ENCODE measurements around the gene GNAQ. TPM values are rescaled to one million over a fixed set of nuclear protein-coding genes. Genes with fewer than 3 reads are reported as not detected.

Gene GNAQ
- polyA plus RNA-seq (2012; rRNA removed), result 20.9 and 28.5 TPM in 2 replicates
- polyA plus RNA-seq (2012; cell fraction: cytosol; rRNA removed), result 35.6 and 46.1 TPM in 2 replicates
- polyA plus RNA-seq (2012; cell fraction: nucleus; rRNA removed), result 11.1 and 25.5 TPM in 2 replicates

DNA sequence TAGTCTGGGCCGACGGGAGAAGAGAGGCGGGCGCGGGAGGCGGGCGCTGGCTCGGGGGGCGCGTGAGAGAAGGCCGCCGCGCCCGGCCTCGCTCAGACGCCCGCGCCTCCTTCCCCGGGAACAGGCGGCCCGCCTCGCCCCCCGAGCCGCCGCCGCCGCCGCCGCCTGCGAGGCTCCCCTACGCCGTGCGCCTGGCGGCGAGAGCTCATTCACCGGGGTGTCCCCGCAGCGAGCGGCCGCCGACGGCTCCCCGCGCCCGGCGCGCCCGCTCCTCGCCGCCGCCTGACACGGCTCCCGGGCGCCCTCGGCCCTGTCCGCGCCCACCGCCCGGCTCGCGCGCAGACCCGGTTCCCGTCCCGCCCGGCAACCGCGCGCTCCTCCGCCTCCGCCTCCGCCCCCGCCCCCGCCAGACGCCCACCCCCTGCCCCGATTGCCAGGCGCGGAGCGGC, at the start of gene GNAQ:
Gene GNAQ (minus strand): TSS at position 368 of the 449 bp plus-strand sequence. CDS start 576 bp downstream, outside the sequence.
- H3K9ac ChIP-seq, result peak within 1 kb of the TSS; percentile 90
- H3K4me3 ChIP-seq (ENCODE audit: low read depth in 2 of 2, low read length in 1 of 2), result peak within 1 kb of the TSS; percentile 84 to 85
- no peaks in the 10 kb centered on the region for H3K9me2 ChIP-seq
- H3K4me1 ChIP-seq (ENCODE audit: control insufficient read depth in 1 of 2, insufficient read depth in 2 of 2, low read depth in 1 of 2, low read length in 1 of 2), result peaks cover 13 to 21% of the 10 kb centered on the region in 2 experiments
- no peaks in the 10 kb centered on the region for H3K9me3 ChIP-seq
- H3K27ac ChIP-seq (ENCODE audit: low read depth in 2 of 2, low read length in 1 of 2), result peak within 1 kb of the TSS; percentile 82 to 97
- H3K27me3 ChIP-seq (ENCODE audit: insufficient read depth), result no peaks in the 10 kb centered on the region
- ChIA-PET POLR2A (interaction anchor here (0.8 to 1.6 kb wide), 3 partner anchors 45 to 134 kb away, joined by 3 to 5 read pairs (median 4); no protein-coding TSS in a partner anchor), CTCF (interaction anchor here (0.6 to 1.3 kb wide), 3 partner anchors 27 to 134 kb away, joined by 3 to 5 read pairs (median 3); no protein-coding TSS in a partner anchor)
- H3K79me2 ChIP-seq (ENCODE audit: insufficient read depth), result peaks cover 54% of the 10 kb centered on the region
- H3F3A ChIP-seq (replicated peaks; ENCODE audit: insufficient read depth), result peaks cover 15% of the 10 kb centered on the region
- H3K36me3 ChIP-seq (replicated peaks in 1 of 2; ENCODE audit: control insufficient read depth in 1 of 2, insufficient read depth in 2 of 2, low read length in 1 of 2), result no peaks in the 10 kb centered on the region
- H2AFZ ChIP-seq (ENCODE audit: low read depth), result peak within 1 kb of the TSS; percentile 89
- H4K20me1 ChIP-seq (ENCODE audit: insufficient read depth), result peaks cover 36% of the 10 kb centered on the region
- TF ChIP-seq EZH2phosphoT487 (IDR thresholded peaks at IDR 0.05; ENCODE audit: borderline replicate concordance, low read depth) (no peak), RXRA (IDR thresholded peaks at IDR 0.05; ENCODE audit: borderline replicate concordance, low read depth) (no peak), JUND (IDR thresholded peaks at IDR 0.05) (no peak), SIN3A (IDR thresholded peaks at IDR 0.05; ENCODE audit: borderline replicate concordance, low read depth, low read length) (no peak), RCOR1 (IDR thresholded peaks at IDR 0.05; ENCODE audit: low read length) (no peak), MXI1 (IDR thresholded peaks at IDR 0.05; ENCODE audit: low read depth, low read length) (no peak), GATA2 (CRISPR knock-in tag; IDR thresholded peaks at IDR 0.05) (no peak), TAF1 (IDR thresholded peaks at IDR 0.05; ENCODE audit: borderline replicate concordance, low read depth, low read length) (no peak), RFX5 (IDR thresholded peaks at IDR 0.05; ENCODE audit: low read length) (no peak), SMC3 (IDR thresholded peaks at IDR 0.05; ENCODE audit: low read depth, low read length) (no peak), FOXJ3 (CRISPR knock-in tag; IDR thresholded peaks at IDR 0.05) (no peak), GABPA (IDR thresholded peaks at IDR 0.05; ENCODE audit: low read depth) (no peak), NFIC (IDR thresholded peaks at IDR 0.05; ENCODE audit: borderline replicate concordance) (no peak), CHD2 (IDR thresholded peaks at IDR 0.05; ENCODE audit: low read length, partially characterized antibody) (no peak), MEF2A (IDR thresholded peaks at IDR 0.05; ENCODE audit: borderline replicate concordance, low read depth) (no peak), EP300 (IDR thresholded peaks at IDR 0.05; ENCODE audit: borderline replicate concordance in 1 of 2, low read depth in 1 of 2, low read length in 1 of 2) (no peak)
- TF ChIP-seq, protein P1, sequence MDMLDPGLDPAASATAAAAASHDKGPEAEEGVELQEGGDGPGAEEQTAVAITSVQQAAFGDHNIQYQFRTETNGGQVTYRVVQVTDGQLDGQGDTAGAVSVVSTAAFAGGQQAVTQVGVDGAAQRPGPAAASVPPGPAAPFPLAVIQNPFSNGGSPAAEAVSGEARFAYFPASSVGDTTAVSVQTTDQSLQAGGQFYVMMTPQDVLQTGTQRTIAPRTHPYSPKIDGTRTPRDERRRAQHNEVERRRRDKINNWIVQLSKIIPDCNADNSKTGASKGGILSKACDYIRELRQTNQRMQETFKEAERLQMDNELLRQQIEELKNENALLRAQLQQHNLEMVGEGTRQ (IDR thresholded peaks at IDR 0.05; ENCODE audit: borderline replicate concordance, low read depth, low read length), result no peak
- TF ChIP-seq, protein P2, sequence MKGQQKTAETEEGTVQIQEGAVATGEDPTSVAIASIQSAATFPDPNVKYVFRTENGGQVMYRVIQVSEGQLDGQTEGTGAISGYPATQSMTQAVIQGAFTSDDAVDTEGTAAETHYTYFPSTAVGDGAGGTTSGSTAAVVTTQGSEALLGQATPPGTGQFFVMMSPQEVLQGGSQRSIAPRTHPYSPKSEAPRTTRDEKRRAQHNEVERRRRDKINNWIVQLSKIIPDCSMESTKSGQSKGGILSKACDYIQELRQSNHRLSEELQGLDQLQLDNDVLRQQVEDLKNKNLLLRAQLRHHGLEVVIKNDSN (IDR thresholded peaks at IDR 0.05; ENCODE audit: borderline replicate concordance, low read depth), result no peak
- TF ChIP-seq, protein P3, sequence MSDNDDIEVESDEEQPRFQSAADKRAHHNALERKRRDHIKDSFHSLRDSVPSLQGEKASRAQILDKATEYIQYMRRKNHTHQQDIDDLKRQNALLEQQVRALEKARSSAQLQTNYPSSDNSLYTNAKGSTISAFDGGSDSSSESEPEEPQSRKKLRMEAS (IDR thresholded peaks at IDR 0.05; ENCODE audit: low read depth), result no peak
- TF ChIP-seq, protein P4, sequence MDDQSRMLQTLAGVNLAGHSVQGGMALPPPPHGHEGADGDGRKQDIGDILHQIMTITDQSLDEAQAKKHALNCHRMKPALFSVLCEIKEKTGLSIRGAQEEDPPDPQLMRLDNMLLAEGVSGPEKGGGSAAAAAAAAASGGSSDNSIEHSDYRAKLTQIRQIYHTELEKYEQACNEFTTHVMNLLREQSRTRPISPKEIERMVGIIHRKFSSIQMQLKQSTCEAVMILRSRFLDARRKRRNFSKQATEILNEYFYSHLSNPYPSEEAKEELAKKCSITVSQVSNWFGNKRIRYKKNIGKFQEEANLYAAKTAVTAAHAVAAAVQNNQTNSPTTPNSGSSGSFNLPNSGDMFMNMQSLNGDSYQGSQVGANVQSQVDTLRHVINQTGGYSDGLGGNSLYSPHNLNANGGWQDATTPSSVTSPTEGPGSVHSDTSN (IDR thresholded peaks at IDR 0.05), result no peak
- peak within 1 kb of the TSS; percentile 94 for H3K4me2 ChIP-seq
- peak; percentile 75 for DNase-seq
- WGBS (ENCODE audit: low lambda C conversion rate), result 0% methylated on average over 7 of the region's 79 CpGs

Data from SK-N-SH (cell line).